ENCODE data around the gene REEP1.
A peak's percentile ranks its signal among the peaks of the same experiment; 100 is the strongest.

REEP1 gene

GRCh38 chr2:86243950-86244733, 93.3 kb downstream of the REEP1 start:
- DNase-seq (ENCODE audit: low spot score), result peak; percentile 52
- no peak for TF ChIP-seq CTCF (IDR thresholded peaks at IDR 0.05; ENCODE audit: extremely low read depth, missing control alignments)

GRCh38 chr2:86243272-86243671, 94.2 kb downstream of the REEP1 start:
- DNase-seq (ENCODE audit: low spot score), result no peak
- TF ChIP-seq CTCF (IDR thresholded peaks at IDR 0.05; ENCODE audit: extremely low read depth, missing control alignments), result no peak

GRCh38 chr2:86241611-86242010, 95.8 kb downstream of the REEP1 start:
- no peak for DNase-seq (ENCODE audit: low spot score)
- no peak for TF ChIP-seq CTCF (IDR thresholded peaks at IDR 0.05; ENCODE audit: extremely low read depth, missing control alignments)

- no peak for TF ChIP-seq CTCF (IDR thresholded peaks at IDR 0.05; ENCODE audit: extremely low read depth, missing control alignments)
Measured at GRCh38 chr2:86240251-86240650, 97.2 kb downstream of the REEP1 start.

GRCh38 chr2:86239745-86240144, 97.7 kb downstream of the REEP1 start:
- no peak for TF ChIP-seq CTCF (IDR thresholded peaks at IDR 0.05; ENCODE audit: extremely low read depth, missing control alignments)
- no peak for DNase-seq (ENCODE audit: low spot score)

More at GRCh38 chr2:86240251-86240650, 97.2 kb downstream of the REEP1 start:
- no peak for DNase-seq (ENCODE audit: low spot score)

- DNase-seq (ENCODE audit: low spot score), result no peak
- TF ChIP-seq CTCF (IDR thresholded peaks at IDR 0.05; ENCODE audit: extremely low read depth, missing control alignments), result no peak
Measured at GRCh38 chr2:86239326-86239725, 98.1 kb downstream of the REEP1 start.

- TF ChIP-seq CTCF (IDR thresholded peaks at IDR 0.05; ENCODE audit: extremely low read depth, missing control alignments), result no peak
- peak; percentile 75 for DNase-seq (ENCODE audit: low spot score)
Measured at GRCh38 chr2:86238354-86238753, 99.1 kb downstream of the REEP1 start.
